ENCODE measurements around the gene TTC39B. TPM values are rescaled to one million over a fixed set of nuclear protein-coding genes. Genes with fewer than 3 reads are reported as not detected.
"Not testable (repeated sequence)": the region's sequence is repeated elsewhere in the genome, so short reads cannot be mapped to it uniquely, and the experiment has no call there.

The TTC39B gene
- polyA plus RNA-seq, 4 donors = 6.2 to 10.5 (median 7.9) TPM

GRCh38 chr9:15271403-15271802 is 35.6 kb downstream of the TTC39B start:
- no peak for DNase-seq (ENCODE audit: low read depth in 4 of 4, low spot score in 2 of 4)

GRCh38 chr9:15268782-15269181 is 38.2 kb downstream of the TTC39B start:
- DNase-seq (ENCODE audit: low read depth in 4 of 4, low spot score in 2 of 4) = no peak

DNA sequence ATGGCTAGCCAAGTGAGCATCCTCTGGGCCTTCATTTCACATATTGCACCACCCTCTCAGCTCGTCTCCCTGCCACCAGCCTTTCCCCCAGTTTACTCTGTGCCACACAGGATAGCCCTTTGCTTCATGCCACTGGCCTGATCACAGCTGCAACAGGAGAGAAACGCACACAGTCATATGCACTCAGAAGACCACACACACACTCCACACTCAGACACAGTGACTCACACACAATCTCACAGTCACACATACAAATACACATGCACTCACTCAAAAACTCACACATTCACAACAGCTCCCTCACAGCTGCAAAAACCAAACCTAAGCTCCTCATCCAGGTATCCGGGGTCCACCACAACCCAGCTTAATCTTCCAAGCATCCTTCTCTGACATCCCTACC is 38.7 kb downstream of the TTC39B start:
- no peak for DNase-seq (ENCODE audit: low read depth in 4 of 4, low spot score in 2 of 4)

GRCh38 chr9:15264918-15265317 is 42.1 kb downstream of the TTC39B start:
- no peak for DNase-seq (ENCODE audit: low read depth in 4 of 4, low spot score in 2 of 4)

- no peak for DNase-seq (ENCODE audit: low read depth in 4 of 4, low spot score in 2 of 4)
These were observed 44.4 kb downstream of the TTC39B start for GRCh38 chr9:15262581-15262980.

DNA sequence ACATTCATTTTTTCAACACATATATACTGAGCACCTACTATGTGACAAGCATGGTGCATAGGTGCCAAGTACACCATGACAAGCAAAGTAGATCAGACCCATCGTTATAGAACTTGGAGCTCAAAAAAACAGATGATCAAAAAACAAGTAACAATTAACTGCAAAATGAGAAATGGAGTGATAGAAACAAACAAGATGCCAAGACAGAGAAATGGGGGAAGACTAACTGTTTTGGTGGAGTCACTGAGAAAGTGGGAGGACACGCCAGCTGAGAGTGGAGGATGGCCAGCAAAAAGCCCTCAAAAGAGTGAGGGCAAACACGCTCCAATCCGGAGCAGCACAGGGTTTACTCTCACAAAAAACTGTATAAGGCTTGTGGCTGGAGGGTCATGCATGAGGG is 50.6 kb downstream of the TTC39B start:
- no peak for DNase-seq (ENCODE audit: low read depth in 4 of 4, low spot score in 2 of 4)

- DNase-seq (ENCODE audit: low read depth in 4 of 4, low spot score in 2 of 4) = no peak
These were observed 53.2 kb downstream of the TTC39B start for GRCh38 chr9:15253786-15254185.

DNA sequence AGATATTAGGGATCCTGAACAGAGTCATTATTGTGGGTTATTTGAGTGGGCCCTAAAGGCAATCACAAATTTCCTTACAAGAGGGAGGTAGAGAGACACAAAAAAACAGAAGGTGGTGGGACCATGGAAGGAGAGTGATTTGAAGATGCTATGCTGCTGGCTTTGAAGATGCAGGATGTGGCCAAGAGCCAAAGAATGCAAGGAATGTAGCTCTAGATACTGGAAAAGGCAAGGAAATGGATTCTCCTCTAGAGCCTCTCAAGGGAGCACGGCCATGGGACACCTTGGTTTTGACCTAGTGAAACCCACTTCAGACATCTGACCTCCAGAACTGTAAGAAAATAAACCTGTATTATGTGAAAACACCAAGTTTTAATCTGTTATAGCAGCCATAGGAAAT is 53.8 kb downstream of the TTC39B start:
- DNase-seq (ENCODE audit: low read depth in 4 of 4, low spot score in 2 of 4) = no peak

DNA sequence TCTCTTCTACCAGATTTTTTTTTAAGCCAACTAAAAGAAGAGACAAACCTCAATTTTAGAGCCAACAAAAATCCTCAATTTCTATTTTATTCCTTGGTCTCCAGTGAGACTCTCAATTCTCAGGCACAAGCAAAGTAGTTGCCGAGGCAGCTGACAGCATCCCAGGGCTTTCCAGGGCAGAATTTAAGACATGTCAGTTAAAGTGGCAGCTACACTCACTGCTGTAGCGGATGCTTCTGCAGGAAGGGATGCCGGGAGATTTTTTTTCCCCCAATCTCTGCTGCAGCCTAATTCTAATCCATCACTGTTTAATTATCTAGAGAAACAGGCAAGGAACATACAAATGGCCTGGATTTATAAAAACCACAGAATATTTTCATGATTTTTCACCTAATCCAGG is 57.0 kb downstream of the TTC39B start:
- DNase-seq (ENCODE audit: low read depth in 4 of 4, low spot score in 2 of 4) = no peak

DNA sequence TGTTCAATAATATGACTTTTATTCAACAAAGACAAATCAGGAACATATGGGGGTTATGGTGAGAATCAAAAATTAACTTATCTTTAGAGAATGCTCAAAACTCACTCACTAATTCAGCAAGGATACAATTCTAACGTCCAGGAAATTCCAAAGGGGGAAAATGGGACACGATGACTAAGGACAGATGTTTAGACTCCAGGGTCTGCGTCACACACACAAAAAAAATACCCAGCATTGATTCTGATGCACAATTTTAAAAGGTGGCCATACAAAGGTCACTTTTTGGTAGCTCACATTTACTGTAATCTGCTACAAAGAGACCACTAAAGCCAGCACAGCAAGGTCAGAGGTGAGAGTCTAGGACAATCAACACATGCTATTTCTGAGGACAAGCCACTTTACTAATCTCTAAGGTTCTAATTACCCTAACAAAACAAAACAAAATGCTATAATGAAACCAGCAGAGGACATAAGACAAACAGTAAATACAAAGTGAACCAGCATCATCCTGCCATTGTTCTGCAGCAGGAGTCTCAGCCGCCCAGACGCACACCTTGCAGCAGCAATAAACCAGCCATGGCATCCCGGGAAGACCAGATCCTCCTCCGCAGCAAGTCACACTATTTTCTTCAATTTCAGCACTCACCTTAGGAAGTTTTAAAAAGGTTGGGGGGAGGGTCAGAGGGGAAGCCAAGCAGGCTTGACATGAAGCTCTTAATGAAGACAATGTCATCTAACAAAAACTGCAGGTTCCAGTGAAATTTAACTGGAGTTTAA is 57.8 kb downstream of the TTC39B start:
- peak in 1 of 4 donors; percentile 34 for DNase-seq (ENCODE audit: low read depth in 4 of 4, low spot score in 2 of 4)

GRCh38 chr9:15248621-15249020 is 58.4 kb downstream of the TTC39B start:
- no peak for DNase-seq (ENCODE audit: low read depth in 4 of 4, low spot score in 2 of 4)

GRCh38 chr9:15248081-15248480 is 58.9 kb downstream of the TTC39B start:
- no peak for DNase-seq (ENCODE audit: low read depth in 4 of 4, low spot score in 2 of 4)

DNA sequence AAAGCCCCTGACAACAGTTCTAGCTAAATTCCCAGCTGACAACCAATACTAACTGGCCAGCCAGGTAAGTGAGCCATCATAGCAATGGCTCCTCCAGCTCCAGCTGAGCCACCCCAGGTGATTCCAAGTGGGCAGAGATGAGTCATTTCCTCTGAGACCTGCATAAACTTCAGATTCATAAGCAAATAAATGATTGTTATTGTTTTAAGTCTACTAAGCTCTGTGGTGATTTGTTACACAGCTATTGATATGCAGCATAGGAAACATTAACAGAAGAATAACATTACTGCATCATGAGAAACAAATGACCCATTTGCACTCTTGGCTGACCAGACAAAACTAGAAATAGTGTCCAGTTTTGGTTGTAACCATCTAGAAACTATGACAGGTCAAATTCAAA is 60.3 kb downstream of the TTC39B start:
- no peak for DNase-seq (ENCODE audit: low read depth in 4 of 4, low spot score in 2 of 4)

- DNase-seq (ENCODE audit: low read depth in 4 of 4, low spot score in 2 of 4) = no peak
These were observed 60.8 kb downstream of the TTC39B start for GRCh38 chr9:15246243-15246642.

- no peak for DNase-seq (ENCODE audit: low read depth in 4 of 4, low spot score in 2 of 4)
These were observed 63.0 kb downstream of the TTC39B start for GRCh38 chr9:15244001-15244441.

- no peak for DNase-seq (ENCODE audit: low read depth in 4 of 4, low spot score in 2 of 4)
These were observed 63.9 kb downstream of the TTC39B start for GRCh38 chr9:15243081-15243480.

DNA sequence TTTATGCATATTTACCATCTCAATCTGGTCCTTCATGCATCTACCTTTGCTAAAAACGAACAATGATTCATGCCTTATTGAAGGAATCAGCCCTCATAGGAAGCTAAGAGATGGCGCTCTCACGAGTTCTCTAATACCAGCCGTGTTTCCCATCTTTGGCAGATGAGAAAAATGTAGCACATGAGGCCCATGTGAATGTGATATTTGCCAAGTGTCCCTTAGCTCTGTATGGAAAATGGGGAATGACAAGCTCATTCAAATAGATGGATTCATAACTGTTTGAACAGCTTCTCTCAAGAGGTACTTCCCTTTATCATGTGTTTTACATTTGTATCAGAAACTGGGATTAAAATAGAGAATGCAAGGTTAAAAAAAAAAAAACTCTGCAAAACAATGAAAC is 66.1 kb downstream of the TTC39B start:
- no peak for DNase-seq (ENCODE audit: low read depth in 4 of 4, low spot score in 2 of 4)

- DNase-seq (ENCODE audit: low read depth in 4 of 4, low spot score in 2 of 4) = no peak
These were observed 67.2 kb downstream of the TTC39B start for GRCh38 chr9:15239816-15240215.

DNA sequence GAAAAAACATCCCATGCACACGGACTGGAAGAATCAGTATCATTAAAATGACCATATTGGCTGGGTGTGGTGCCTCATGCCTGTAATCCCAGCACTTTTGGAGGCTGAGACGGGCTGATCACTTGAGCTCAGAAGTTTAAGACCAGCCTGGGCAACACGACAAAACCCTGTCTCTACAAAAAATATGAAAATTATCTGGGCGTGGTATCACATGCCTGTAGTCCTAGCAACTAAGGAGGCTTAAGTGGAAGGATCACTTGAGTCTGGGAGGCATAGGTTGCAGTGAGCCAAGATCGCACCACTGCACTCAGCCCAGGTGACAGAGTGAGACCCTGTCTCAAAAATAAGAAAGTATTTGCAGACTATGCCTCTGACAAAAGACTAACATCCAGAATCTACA is 68.4 kb downstream of the TTC39B start:
- no peak for DNase-seq (ENCODE audit: low read depth in 4 of 4, low spot score in 2 of 4)

GRCh38 chr9:15235658-15236057 is 71.4 kb downstream of the TTC39B start:
- no peak for DNase-seq (ENCODE audit: low read depth in 4 of 4, low spot score in 2 of 4)

DNA sequence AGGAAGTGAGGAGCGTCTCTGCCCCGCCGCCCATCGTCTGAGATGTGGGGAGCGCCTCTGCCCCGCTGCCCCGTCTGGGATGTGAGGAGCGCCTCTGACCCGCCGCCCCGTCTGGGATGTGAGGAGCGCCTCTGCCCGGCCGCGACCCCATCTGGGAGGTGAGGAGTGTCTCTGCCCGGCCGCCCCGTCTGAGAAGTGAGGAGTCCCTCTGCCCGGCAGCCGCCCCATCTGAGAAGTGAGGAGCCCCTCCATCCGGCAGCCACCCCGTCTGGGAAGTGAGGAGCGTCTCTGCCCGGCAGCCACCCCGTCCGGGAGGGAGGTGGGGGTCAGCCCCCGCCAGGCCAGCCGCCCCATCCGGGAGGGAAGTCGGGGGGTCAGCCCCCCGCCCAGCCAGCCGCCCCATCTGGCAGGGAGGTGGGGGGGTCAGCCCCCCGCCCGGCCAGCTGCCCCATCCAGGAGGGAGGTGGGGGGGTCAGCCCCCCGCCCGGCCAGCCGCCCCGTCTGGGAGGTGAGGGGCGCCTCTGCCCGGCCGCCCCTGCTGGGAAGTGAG is 73.0 kb downstream of the TTC39B start:
- not testable (repeated sequence) for DNase-seq (ENCODE audit: low read depth in 4 of 4, low spot score in 2 of 4)

- DNase-seq (ENCODE audit: low read depth in 4 of 4, low spot score in 2 of 4) = not testable (repeated sequence)
These were observed 74.2 kb downstream of the TTC39B start for GRCh38 chr9:15232706-15233280.
